WERI-Rb-1 (cell line): ENCODE measurements around the gene DNM2.

Experiments
- DNase-seq: peaks from one replicate; pipeline ENCODE4 v3.0.0-alpha.2; 2020
- H3K27ac ChIP-seq: fragments of 250-450 bp; sonication (Bioruptor Pico); 2 replicates; pipeline ENCODE4 v1.5.1; 2020; ENCODE audit warnings: mild to moderate bottlenecking, moderate library complexity
- H3K27me3 ChIP-seq: fragments of 250-450 bp; sonication (Bioruptor Pico); 2 replicates; pipeline ENCODE4 v1.5.1; 2021; ENCODE audit warnings: mild to moderate bottlenecking, low read depth, moderate library complexity; ENCODE audit not compliant: insufficient read depth, severe bottlenecking
- H3K36me3 ChIP-seq: fragments of 250-450 bp; sonication (Bioruptor Pico); 2 replicates; pipeline ENCODE4 v1.5.1; 2020; ENCODE audit warnings: mild to moderate bottlenecking, moderate library complexity
- H3K4me3 ChIP-seq: 2 replicates; pipeline ENCODE4 v1.5.1; 2011; ENCODE audit warnings: low read depth, mild to moderate bottlenecking, control low read depth, low read length
- H3K9me3 ChIP-seq: fragments of 250-450 bp; sonication (Bioruptor Pico); 2 replicates; pipeline ENCODE4 v1.5.1; 2021; ENCODE audit warnings: mild to moderate bottlenecking, moderate library complexity; ENCODE audit not compliant: severe bottlenecking
- CTCF ChIP-seq: IDR thresholded peaks from 2 replicates; pipeline ENCODE4 v1.5.1; 2011; ENCODE audit warnings: low read depth, mild to moderate bottlenecking, control low read depth, inconsistent platforms, low read length

Gene DNM2

DNA sequence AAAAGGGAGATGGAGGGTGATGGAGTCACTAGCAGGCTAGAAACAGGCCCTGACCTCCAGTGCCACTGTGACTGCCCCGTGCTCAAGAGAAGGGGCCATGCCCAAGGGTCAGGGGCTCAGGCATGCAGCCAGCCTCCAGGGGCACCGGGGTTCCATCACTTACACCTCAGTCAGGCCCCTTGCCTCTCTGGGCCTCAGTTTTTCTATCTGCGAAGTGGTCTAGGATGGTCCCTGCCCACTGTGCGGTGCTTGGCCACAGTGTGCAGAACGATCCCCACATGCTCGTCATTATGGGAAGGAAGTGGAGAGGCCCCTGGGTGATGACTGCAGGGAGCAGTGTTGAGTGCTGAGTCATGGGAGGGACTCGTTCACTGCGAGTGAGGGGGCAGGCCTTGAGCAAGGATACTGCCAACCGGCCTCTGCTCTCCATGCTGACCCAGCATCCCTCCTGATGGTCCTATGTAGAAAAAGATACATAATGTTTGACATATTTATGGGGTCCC lies 95.1 kb downstream of the DNM2 start:
- H3K9me3 ChIP-seq = no peaks in the 10 kb centered on the region
- no peak for DNase-seq
- no peak for TF ChIP-seq CTCF
- no peaks in the 10 kb centered on the region for H3K27me3 ChIP-seq
- H3K36me3 ChIP-seq = peaks cover 39% of the 10 kb centered on the region
- no peak overlapping the region for H3K27ac ChIP-seq
- no peak overlapping the region for H3K4me3 ChIP-seq

DNA sequence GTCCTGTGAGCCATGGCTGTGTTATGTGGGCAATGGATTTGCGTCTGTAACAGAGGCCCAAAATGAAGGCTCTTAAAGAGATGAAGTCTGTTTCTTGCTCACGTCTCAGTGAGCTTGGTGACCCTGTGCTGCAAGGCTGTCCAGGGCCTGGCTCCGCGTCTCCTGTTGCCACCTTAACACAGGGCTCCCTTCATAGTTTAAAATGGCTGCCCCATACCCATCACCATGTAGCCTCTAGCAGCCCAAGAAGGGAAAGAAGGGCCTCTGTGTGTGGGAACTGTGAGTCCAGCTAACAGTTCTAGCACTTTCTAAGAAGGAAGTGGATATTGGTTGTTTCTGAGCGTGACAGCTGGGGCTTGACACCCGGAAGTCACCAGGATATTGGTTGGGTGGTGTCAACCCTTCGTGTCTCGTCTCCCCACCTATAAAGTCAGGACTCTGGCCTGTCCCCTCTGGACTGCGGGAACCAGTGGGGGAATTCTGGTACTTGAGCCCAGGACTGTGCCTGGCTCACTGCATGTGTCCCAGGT lies 97.2 kb downstream of the DNM2 start:
- no peaks in the 10 kb centered on the region for H3K27me3 ChIP-seq
- DNase-seq = no peak
- no peak overlapping the region for H3K27ac ChIP-seq
- TF ChIP-seq CTCF = no peak
- peaks cover 29% of the 10 kb centered on the region for H3K36me3 ChIP-seq
- H3K9me3 ChIP-seq = no peaks in the 10 kb centered on the region
- H3K4me3 ChIP-seq = no peak overlapping the region

DNA sequence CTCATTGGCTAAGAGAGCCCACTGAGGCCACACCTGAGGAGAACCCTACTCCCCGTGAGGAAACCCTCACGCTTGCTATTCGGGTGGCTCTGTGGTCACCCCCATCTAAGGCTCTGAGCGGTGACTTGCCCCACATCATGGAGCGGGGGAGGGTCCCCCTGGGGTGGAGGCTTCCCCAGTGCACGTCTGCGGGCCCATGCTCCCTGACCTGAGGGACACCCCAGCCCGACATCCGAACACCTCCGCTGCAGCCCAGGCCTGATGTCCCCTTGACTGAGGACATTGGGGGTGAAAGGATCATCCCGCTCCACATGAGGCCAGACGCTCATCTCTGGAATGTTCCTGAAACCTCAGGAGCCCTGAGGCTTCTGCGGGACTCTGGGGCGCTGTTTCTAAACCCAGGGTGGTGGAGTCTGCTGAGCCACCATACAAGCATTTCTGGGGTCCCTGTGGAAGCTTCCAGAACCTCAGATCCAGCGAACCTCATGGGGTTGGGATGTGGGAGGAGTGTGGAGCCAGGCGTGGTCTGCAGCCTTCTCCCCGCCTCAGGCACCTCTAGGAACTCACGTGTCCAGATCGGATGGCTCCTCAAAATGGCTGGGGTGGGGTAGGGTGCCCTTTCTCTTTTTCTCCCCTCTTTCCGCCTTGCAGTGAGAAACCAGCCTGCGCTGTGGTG lies 98.2 kb downstream of the DNM2 start:
- no peak overlapping the region for H3K4me3 ChIP-seq
- no peak for TF ChIP-seq CTCF

DNA sequence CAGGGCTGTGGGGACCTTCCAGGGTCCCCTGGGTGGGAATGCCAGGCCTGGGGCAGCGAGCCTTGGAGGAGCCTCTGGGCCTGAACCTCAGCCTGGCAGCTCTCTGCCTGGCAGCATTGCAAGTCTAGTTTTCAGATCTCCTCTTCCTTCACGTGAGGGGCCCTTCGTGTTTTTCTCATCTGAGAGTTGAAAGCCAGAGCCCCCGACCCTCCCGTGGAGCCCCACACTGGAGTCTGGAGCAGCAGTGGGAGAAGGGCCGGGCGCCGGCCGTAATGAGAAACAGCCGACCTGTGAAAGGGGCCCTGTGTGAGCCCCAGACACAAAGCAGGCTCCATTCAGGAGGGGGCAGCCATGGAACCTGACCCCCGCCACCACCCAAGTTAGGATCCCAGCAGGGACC lies 98.8 kb downstream of the DNM2 start:
- Histone ChIP-seq H3K27ac (no peak overlapping the region), H3K36me3 (peaks cover 36% of the 10 kb centered on the region), H3K27me3 (no peaks in the 10 kb centered on the region), H3K9me3 (no peaks in the 10 kb centered on the region), H3K4me3 (no peak overlapping the region)
- no peak for DNase-seq
- TF ChIP-seq CTCF = no peak

More for the DNA sequence above, 98.2 kb downstream of the DNM2 start:
- H3K36me3 ChIP-seq = peaks cover 31% of the 10 kb centered on the region
- DNase-seq = no peak
- H3K9me3 ChIP-seq = no peaks in the 10 kb centered on the region
- H3K27me3 ChIP-seq = no peaks in the 10 kb centered on the region
- H3K27ac ChIP-seq = no peak overlapping the region

- H3K27ac ChIP-seq = no peak overlapping the region
- H3K9me3 ChIP-seq = no peaks in the 10 kb centered on the region
- no peaks in the 10 kb centered on the region for H3K27me3 ChIP-seq
- no peak overlapping the region for H3K4me3 ChIP-seq
- TF ChIP-seq CTCF = no peak
- peaks cover 37% of the 10 kb centered on the region for H3K36me3 ChIP-seq
- no peak for DNase-seq
Observed at GRCh38 chr19:10817291-10818038, 99.6 kb downstream of the DNM2 start.
